Measurements from ENCODE around the gene GAPDH. TPM values are rescaled to one million over a fixed set of nuclear protein-coding genes. Genes with fewer than 3 reads are reported as not detected.
A peak's percentile ranks its signal among the peaks of the same experiment; 100 is the strongest.
"Not testable (repeated sequence)": the region's sequence is repeated elsewhere in the genome, so short reads cannot be mapped to it uniquely, and the experiment has no call there.

The GAPDH gene
- total and polyA plus RNA-seq, 9 donors: 2,917 to 5,100 (median 4,217) TPM

GRCh38 chr12:6558014-6558760, 23.9 kb downstream of the GAPDH start:
- WGBS (ENCODE audit: insufficient coverage): 100% methylated on average over 1 of the region's 14 CpGs

GRCh38 chr12:6559500-6559899, 25.2 kb downstream of the GAPDH start:
- H3K4me1 ChIP-seq (ENCODE audit: control insufficient read depth, insufficient read depth, low read length): peaks cover 10% of the 10 kb centered on the region
- no peaks in the 10 kb centered on the region for H3K27me3 ChIP-seq (ENCODE audit: control insufficient read depth, insufficient read depth, low read length)
- no peak for DNase-seq
- no peaks in the 10 kb centered on the region for H3K9me3 ChIP-seq (replicated peaks; ENCODE audit: control insufficient read depth, low read depth, low read length)
- 89% methylated on average over 1 of the region's 1 CpG for WGBS (ENCODE audit: insufficient coverage)
- peaks cover 59% of the 10 kb centered on the region for H3K36me3 ChIP-seq (ENCODE audit: control insufficient read depth, insufficient read depth, low read length)
- H3K27ac ChIP-seq (ENCODE audit: low read length): no peak overlapping the region
- no peak overlapping the region for H3K4me3 ChIP-seq (ENCODE audit: low read length)

More at GRCh38 chr12:6558014-6558760, 23.9 kb downstream of the GAPDH start:
- not testable (repeated sequence) for H3K27me3 ChIP-seq (ENCODE audit: control insufficient read depth, insufficient read depth, low read length); H3K4me3 ChIP-seq (ENCODE audit: low read length); H3K9me3 ChIP-seq (replicated peaks; ENCODE audit: control insufficient read depth, low read depth, low read length); H3K27ac ChIP-seq (ENCODE audit: low read length)
- Histone ChIP-seq H3K4me1 (ENCODE audit: control insufficient read depth, insufficient read depth, low read length) (peaks cover 23% of the 10 kb centered on the region), H3K36me3 (ENCODE audit: control insufficient read depth, insufficient read depth, low read length) (peaks cover 53% of the 10 kb centered on the region)
- peak; percentile 74 for DNase-seq

GRCh38 chr12:6560501-6561205, 26.3 kb downstream of the GAPDH start:
- Histone ChIP-seq H3K4me3 (ENCODE audit: low read length) (no peak overlapping the region), H3K27ac (ENCODE audit: low read length) (no peak overlapping the region), H3K36me3 (ENCODE audit: control insufficient read depth, insufficient read depth, low read length) (peaks cover 71% of the 10 kb centered on the region), H3K4me1 (ENCODE audit: control insufficient read depth, insufficient read depth, low read length) (peaks cover 3% of the 10 kb centered on the region), H3K27me3 (ENCODE audit: control insufficient read depth, insufficient read depth, low read length) (no peaks in the 10 kb centered on the region), H3K9me3 (replicated peaks; ENCODE audit: control insufficient read depth, low read depth, low read length) (no peaks in the 10 kb centered on the region)
- no peak for DNase-seq
- WGBS (ENCODE audit: insufficient coverage): 93% methylated on average over 12 of the region's 13 CpGs

GRCh38 chr12:6562881-6563280, 28.6 kb downstream of the GAPDH start:
- Histone ChIP-seq H3K4me1 (ENCODE audit: control insufficient read depth, insufficient read depth, low read length) (peaks cover 4% of the 10 kb centered on the region), H3K9me3 (replicated peaks; ENCODE audit: control insufficient read depth, low read depth, low read length) (no peaks in the 10 kb centered on the region), H3K4me3 (ENCODE audit: low read length) (no peak overlapping the region), H3K36me3 (ENCODE audit: control insufficient read depth, insufficient read depth, low read length) (peaks cover 68% of the 10 kb centered on the region), H3K27me3 (ENCODE audit: control insufficient read depth, insufficient read depth, low read length) (no peaks in the 10 kb centered on the region), H3K27ac (ENCODE audit: low read length) (no peak overlapping the region)
- WGBS (ENCODE audit: insufficient coverage): 96% methylated on average over 3 of the region's 10 CpGs
- no peak for DNase-seq

GRCh38 chr12:6563448-6564050, 29.2 kb downstream of the GAPDH start:
- Histone ChIP-seq H3K27me3 (ENCODE audit: control insufficient read depth, insufficient read depth, low read length) (no peaks in the 10 kb centered on the region), H3K9me3 (replicated peaks; ENCODE audit: control insufficient read depth, low read depth, low read length) (no peaks in the 10 kb centered on the region), H3K4me1 (ENCODE audit: control insufficient read depth, insufficient read depth, low read length) (peaks cover 5% of the 10 kb centered on the region), H3K36me3 (ENCODE audit: control insufficient read depth, insufficient read depth, low read length) (peaks cover 68% of the 10 kb centered on the region), H3K4me3 (ENCODE audit: low read length) (no peak overlapping the region), H3K27ac (ENCODE audit: low read length) (no peak overlapping the region)
- no peak for DNase-seq
- WGBS (ENCODE audit: insufficient coverage): 50% methylated on average over 4 of the region's 8 CpGs

- no peak for DNase-seq
- Histone ChIP-seq H3K27me3 (ENCODE audit: control insufficient read depth, insufficient read depth, low read length) (no peaks in the 10 kb centered on the region), H3K4me3 (ENCODE audit: low read length) (peak overlapping the region; percentile 78), H3K27ac (ENCODE audit: low read length) (peak overlapping the region; percentile 66), H3K4me1 (ENCODE audit: control insufficient read depth, insufficient read depth, low read length) (peaks cover 10% of the 10 kb centered on the region), H3K9me3 (replicated peaks; ENCODE audit: control insufficient read depth, low read depth, low read length) (no peaks in the 10 kb centered on the region), H3K36me3 (ENCODE audit: control insufficient read depth, insufficient read depth, low read length) (peaks cover 70% of the 10 kb centered on the region)
- 53% methylated on average over 6 of the region's 8 CpGs for WGBS (ENCODE audit: insufficient coverage)
Measured at GRCh38 chr12:6567112-6567670, 32.9 kb downstream of the GAPDH start.

- H3K36me3 ChIP-seq (ENCODE audit: control insufficient read depth, insufficient read depth, low read length): peaks cover 69% of the 10 kb centered on the region
- WGBS (ENCODE audit: insufficient coverage): 85% methylated on average over 3 of the region's 12 CpGs
- no peaks in the 10 kb centered on the region for H3K27me3 ChIP-seq (ENCODE audit: control insufficient read depth, insufficient read depth, low read length)
- no peak for DNase-seq
- no peak overlapping the region for H3K4me3 ChIP-seq (ENCODE audit: low read length)
- H3K4me1 ChIP-seq (ENCODE audit: control insufficient read depth, insufficient read depth, low read length): peaks cover 10% of the 10 kb centered on the region
- H3K27ac ChIP-seq (ENCODE audit: low read length): no peak overlapping the region
- H3K9me3 ChIP-seq (replicated peaks; ENCODE audit: control insufficient read depth, low read depth, low read length): no peaks in the 10 kb centered on the region
Measured at GRCh38 chr12:6569312-6569711, 35.0 kb downstream of the GAPDH start.

GRCh38 chr12:6569786-6570185, 35.5 kb downstream of the GAPDH start:
- 83% methylated on average over 4 of the region's 7 CpGs for WGBS (ENCODE audit: insufficient coverage)
- Histone ChIP-seq H3K4me3 (ENCODE audit: low read length) (no peak overlapping the region), H3K27me3 (ENCODE audit: control insufficient read depth, insufficient read depth, low read length) (no peaks in the 10 kb centered on the region), H3K36me3 (ENCODE audit: control insufficient read depth, insufficient read depth, low read length) (peaks cover 70% of the 10 kb centered on the region), H3K4me1 (ENCODE audit: control insufficient read depth, insufficient read depth, low read length) (peaks cover 10% of the 10 kb centered on the region), H3K27ac (ENCODE audit: low read length) (no peak overlapping the region), H3K9me3 (replicated peaks; ENCODE audit: control insufficient read depth, low read depth, low read length) (no peaks in the 10 kb centered on the region)
- no peak for DNase-seq

GRCh38 chr12:6570264-6570887, 36.1 kb downstream of the GAPDH start:
- Histone ChIP-seq H3K4me1 (ENCODE audit: control insufficient read depth, insufficient read depth, low read length) (peaks cover 10% of the 10 kb centered on the region), H3K27me3 (ENCODE audit: control insufficient read depth, insufficient read depth, low read length) (no peaks in the 10 kb centered on the region), H3K9me3 (replicated peaks; ENCODE audit: control insufficient read depth, low read depth, low read length) (no peaks in the 10 kb centered on the region), H3K4me3 (ENCODE audit: low read length) (no peak overlapping the region), H3K27ac (ENCODE audit: low read length) (no peak overlapping the region), H3K36me3 (ENCODE audit: control insufficient read depth, insufficient read depth, low read length) (peaks cover 70% of the 10 kb centered on the region)
- DNase-seq: no peak
- WGBS (ENCODE audit: insufficient coverage): 88% methylated on average over 2 of the region's 7 CpGs

GRCh38 chr12:6573001-6573400, 38.7 kb downstream of the GAPDH start:
- Histone ChIP-seq H3K9me3 (replicated peaks; ENCODE audit: control insufficient read depth, low read depth, low read length) (no peaks in the 10 kb centered on the region), H3K27me3 (ENCODE audit: control insufficient read depth, insufficient read depth, low read length) (no peaks in the 10 kb centered on the region), H3K36me3 (ENCODE audit: control insufficient read depth, insufficient read depth, low read length) (peaks cover 83% of the 10 kb centered on the region), H3K4me1 (ENCODE audit: control insufficient read depth, insufficient read depth, low read length) (peaks cover 5% of the 10 kb centered on the region), H3K4me3 (ENCODE audit: low read length) (no peak overlapping the region), H3K27ac (ENCODE audit: low read length) (peak overlapping the region; percentile 55)
- WGBS (ENCODE audit: insufficient coverage): no CpG with 5 or more reads among the region's 8 CpGs
- no peak for DNase-seq
